ENCODE measurements around the gene TBX1.
A peak's percentile ranks its signal among the peaks of the same experiment; 100 is the strongest.
"Not testable (repeated sequence)": the region's sequence is repeated elsewhere in the genome, so short reads cannot be mapped to it uniquely, and the experiment has no call there.

TBX1 gene

DNA sequence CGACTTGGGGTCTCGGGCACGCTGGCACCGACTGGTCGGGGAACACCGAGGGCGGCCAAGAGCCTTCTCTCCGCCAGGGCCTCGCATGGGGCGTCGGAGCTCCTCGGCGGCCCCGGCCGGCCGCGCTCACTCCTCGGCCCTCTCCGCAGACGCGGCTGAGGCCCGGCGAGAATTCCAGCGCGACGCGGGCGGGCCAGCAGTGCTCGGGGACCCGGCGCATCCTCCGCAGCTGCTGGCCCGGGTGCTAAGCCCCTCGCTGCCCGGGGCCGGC, 5.6 kb downstream of the TBX1 start:
- DNase-seq = no peak

DNA sequence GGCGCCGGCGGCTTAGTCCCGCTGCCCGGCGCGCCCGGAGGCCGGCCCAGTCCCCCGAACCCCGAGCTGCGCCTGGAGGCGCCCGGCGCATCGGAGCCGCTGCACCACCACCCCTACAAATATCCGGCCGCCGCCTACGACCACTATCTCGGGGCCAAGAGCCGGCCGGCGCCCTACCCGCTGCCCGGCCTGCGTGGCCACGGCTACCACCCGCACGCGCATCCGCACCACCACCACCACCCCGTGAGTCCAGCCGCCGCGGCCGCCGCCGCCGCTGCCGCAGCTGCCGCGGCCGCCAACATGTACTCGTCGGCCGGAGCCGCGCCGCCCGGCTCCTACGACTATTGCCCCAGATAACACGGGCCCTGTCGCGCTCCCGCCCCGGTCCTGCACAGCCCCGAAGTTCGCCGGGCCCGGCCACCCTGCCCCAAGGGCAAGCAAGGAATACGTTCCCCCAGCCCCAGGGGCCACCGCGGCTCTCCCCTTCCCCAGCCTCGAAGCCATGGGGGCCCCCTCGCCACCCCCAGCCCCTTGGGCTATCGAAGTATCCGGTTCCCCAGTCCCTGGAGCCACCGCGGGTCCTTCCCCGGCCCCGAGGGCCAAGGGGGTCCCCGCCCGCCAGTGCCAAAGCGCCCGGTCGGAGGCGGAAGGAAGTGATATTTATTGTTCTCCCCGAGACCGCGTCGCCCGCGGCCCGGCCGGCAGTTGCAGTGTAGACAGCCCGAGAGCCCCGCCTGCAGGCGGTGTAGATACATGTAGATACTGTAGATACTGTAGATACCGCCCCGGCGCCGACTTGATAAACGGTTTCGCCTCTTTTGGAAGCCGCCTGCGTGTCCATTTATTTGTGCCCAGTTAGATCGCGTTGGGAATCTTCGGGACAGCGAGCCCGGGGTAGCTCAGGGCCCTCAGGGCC, 6.2 kb downstream of the TBX1 start:
- no peak for DNase-seq

DNA sequence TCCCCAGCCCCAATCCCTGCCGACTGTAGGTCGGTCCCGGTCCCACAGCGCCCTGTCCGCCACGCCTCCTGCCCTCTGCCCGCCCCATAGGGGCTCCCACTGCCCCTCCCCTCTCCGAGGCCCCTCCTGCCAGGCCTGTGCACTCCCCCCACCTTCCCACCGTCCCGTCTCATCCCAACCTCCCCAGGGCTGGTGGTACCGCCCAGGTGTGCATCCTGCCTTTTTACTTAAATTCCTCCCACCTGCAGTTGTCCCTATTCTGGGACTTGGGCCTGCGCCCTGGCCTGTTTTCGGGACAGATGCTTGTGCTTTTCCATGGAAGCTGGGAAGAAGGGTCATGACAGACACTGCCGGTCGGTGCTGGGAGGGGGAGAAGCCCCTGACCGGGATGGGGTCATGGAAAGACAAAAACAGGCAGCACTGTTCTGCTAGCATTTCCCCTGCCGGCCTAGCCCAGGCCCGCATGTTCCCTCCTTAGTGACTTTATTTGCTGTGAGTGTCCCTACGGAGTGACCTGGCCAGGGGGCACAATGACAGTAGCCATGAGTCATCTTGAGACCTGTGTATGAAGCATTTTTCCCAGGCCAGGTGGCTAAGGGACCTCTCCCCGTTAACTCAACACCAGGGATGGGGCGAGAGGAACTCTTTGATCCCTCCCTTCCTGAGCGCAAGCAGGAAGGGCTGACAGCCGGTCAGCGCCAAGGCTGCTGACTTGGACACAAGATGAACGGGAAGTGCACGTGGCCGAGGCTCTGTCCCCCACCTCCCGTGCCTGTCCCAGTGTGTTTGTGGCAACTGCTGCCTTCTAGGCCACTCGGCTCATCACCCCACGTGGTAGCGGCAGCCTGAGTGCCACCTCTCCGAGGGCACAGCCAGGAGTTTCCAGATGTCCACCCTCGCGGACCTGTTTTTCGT, 7.1 kb downstream of the TBX1 start:
- DNase-seq = no peak

DNA sequence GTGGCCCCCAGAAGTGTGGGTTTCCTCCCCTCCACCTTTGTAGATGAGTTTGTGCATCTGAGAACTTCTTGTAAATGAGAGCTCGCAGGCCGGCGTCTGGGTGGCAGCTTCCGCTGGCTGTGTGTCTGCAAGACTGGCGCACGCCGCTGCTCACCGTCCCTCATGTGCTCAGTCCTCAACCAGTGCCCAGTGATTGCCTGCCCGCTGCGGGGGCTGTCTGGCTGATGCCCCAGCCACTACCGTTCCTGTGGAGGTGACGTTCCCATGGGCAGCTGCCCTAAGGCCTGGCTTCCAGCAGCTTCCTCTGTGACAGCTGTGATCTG, 8.8 kb downstream of the TBX1 start:
- DNase-seq = no peak

DNA sequence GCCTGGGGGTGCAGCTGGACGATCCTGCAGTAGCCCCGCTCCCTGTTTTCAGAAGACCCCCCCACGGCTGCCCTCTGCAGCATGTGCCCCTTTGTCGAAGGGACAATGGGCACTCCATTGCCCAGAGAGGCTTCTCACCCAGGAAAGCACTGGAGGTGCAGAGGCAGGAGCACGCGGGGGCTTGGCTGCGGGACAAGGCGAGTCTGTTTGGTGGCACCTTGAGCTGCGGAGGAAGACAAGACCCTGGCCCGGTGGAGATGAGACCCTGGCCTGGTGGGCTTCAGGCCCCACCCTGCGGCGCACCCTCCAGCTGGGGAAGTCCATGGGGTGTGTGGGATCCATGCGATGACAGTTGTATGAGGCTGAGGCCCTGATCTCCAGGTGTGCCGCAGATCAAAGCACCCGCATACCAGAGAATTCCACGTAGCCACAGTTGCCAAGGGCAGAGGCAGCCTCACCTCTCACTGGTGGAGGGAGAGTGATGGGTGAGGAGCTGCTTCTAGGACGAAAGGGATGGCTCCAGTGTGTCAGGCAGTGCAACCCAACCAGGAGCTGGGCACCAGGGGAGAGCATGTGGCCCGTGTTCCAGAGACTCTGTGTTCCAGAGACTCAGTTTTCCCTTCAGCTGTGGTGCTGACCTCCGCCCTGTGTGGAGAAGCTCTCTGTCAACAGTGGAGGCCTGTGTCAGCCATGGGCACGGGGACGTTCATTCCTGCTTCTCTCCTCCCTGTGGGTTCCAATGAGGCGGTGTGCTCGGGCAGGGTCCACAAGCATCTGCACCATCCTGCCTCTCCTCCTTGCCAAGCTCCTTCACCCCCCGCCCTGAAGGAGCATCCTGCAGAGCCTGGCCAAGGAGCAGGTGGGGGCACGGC, 10.0 kb downstream of the TBX1 start:
- DNase-seq = no peak

DNA sequence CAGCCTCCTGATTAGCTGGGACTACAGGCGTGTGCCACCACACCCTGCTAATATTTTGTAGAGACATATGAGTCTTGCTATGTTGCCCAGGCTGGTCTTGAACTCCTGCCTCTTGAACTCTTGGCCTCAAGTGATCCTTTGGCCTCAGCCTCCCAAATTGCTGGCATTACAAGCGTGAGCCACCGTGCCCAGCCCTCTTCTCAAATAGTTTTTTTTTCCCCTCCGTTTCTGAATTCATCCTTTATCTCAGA, 11.8 kb downstream of the TBX1 start:
- DNase-seq = no peak

DNA sequence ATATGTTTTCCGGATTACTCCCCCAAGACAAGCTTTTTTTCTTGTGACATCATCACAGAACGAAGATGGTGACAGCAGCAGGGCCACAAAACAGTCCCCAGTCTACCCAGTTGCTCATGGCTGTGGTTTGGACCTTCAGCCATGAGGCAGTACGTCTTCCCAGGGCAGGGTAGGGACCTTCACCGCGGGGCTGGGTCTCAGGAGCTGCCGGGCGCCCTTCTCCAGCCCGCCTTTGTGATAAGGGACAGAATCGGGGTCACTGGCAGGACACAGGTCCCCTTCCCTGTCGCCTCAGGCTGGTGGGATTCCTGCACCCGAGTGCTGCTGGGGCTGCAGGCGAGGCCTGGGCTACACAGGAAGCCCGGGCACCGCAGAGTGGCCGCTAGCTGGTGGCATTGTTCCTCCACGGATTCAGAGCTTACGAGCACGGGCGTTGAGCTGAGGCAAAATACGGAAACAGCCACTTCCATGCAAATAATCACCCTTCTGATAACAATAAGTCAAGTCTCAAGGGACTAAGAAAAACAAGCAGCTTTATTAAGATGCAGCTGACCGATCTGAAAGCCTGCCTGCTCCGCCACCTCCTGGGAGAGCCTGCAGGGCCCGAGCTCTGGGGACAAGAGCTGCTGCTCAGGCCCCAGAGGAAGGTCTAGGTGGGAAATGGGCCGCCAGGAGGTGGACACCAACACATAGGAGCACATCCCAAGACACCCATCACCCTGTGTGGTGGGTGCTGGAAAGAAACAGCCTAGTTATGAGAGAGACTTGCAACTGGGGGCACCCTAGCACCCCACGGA, 12.3 kb downstream of the TBX1 start:
- DNase-seq = peak; percentile 70

DNA sequence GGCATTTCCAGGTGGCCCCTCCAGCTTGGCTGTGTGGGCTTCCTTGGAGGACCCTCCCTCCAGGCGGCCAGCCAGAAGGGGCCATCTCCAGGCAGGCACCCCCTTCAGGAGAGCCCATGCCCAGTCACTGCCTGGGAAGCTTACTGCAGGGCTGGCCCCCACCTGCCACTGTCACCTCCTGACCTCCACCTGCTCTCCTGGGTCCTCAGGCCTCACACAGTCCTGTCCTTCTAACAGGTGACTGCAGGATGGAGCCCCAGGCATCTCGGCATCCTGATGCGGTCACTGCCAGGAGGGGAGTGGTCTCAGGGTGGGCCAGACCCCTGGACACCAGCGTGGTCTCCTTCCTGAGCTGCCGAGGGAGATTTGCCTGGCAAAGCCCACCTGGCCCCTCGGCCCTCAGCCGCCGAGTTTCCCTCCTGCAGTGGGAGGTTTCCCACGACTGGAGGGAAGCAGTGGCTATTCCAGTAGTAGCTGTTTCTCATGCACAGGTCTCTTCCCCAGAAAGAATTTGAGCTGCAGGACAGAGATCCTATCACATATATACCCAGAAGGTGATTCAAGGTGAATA, 13.0 kb downstream of the TBX1 start:
- no peak for DNase-seq

DNA sequence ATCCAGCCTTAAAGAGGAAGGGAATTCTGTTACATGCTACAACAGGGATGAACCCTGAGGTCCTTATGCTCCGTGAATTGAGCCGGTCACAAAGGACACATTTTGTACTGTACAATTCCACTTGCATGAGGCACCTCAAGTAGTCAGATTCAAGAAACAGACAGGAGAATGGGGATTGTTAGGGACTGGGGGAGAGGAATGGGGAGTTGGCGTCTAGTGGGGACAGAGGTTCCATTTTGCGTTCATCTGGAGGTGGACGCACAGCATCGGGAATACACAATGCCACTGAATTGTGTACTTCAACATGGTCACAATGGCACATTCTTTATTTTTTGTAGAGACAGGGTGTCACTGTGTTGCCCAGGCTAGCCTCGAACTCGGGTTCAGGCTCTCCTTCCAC, 14.1 kb downstream of the TBX1 start:
- DNase-seq = no peak

DNA sequence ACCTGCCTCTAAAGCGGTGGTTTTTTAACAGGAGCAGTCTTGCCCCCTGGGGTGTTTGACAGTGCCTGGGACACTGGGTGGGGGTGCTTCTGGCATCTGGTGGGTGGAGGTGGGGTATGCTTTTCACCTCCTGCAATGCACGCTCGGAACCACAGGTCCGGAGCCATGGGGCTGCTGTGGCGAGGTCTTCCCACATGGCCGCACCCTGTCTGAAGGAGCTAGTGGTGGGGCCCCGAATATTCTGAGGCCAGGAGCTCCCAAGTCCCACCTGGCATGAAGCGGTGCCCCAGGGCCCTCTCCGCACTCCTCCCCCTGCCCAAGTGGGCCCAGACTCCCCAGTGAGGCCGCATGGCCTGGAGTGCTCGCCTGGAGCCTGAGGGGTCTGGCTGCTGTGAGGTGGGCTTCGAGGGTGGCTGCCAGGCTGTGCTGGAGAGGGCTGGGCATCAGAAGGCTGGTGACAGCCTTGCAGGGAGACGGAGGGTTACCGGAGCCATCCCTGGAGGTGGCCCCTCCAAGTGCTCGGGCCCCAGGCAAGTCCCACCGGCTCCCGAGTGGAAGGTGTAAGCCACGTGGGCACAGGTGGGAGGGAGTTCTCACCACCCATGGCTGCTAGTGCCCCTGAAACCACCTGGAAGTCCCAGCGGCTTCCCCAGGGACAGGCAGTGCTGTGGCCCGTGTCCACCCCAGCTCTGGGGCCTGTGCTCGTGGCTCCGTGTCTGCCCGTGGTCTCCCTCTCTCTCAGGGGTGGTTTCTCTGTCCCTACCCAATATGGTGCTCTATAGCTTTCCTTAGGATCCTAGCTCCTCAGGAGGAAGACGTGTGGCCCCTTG, 15.1 kb downstream of the TBX1 start:
- no peak for DNase-seq

DNA sequence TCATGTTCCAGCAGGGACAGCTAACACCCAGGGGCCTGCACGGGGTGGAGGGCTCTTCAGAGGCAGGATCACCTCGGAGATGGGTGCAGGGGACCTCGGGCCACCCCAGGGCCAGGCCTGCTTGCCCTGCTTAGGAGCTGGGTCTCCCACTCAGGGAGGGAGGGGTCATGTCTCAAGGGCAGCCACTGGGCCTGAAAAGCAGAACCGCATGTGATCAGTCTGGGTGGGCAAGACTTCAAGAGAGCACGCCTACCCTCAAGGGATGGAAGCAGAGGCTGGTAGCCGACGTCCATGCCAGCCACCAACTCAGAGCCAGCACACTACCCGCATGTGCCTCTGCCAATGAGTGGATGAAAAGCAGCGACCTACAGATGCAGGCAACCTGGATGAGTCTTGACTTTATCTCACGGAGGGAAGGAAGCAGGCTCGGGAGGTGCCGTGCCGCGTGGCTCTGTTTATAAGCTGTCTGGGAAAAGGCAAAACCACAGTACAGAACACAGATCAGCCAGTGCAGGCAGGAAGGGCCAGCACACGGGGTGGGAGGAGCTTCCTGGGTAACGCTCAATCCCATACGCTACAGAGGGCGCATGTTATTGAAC, 16.0 kb downstream of the TBX1 start:
- DNase-seq = no peak

DNA sequence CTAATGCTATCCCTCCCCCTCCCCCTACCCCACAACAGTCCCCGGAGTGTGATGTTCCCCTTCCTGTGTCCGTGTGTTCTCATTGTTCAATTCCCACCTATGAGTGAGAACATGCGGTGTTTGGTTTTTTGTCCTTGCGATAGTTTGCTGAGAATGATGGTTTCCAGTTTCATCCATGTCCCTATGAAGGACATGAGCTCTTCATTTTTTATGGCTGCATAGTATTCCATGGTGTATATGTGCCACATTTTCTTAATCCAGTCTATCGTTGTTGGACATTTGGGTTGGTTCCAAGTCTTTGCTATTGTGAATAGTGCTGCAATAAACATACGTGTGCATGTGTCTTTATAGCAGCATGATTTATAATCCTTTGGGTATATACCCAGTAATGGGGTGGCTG, 16.6 kb downstream of the TBX1 start:
- not testable (repeated sequence) for DNase-seq

DNA sequence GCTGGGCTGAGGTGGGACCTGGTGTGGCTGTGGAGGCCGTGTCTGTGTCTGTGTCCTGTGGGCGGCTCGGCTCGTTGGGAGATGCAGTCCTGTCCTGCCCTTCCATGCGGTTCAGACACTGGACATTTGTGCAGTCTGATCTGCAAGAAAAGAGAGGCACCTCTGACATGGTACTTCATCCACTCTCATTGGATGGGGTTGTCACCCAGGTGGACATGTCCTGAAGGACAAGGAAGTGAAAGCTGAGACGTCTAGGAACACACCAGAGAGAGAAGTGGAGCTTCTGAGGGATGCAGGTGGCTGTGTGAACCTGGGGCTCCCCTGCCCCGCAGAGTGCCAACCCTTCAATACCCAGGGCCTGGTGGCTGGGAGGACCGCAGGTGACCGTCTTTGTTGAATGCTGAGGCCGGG, 18.4 kb downstream of the TBX1 start:
- no peak for DNase-seq

DNA sequence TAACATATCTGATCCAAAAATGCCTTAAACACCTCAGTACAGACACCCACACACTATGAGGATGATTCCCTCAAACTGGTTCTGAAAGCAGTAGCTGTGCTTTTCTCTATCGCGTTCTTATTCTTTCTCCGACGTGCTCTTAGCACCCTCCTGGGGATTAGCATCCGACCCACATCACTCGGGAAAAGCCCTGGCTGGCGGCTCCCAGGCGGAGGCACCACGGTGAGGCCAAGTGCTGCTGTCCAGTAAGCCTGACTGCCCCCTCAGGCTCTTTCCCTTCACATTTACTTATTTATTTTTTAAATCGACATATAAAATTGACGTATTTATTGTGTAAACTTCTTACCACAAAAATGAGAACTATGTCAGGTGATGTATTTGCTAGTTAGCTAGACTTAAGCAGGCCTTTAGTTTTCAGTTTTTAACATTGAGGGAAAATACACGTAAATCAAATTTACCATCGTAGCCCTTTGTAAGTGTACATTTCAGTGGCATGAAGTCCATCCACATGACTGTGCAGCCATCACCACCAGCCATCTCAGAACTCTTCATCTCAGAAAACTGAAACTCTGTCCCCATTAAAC, 19.2 kb downstream of the TBX1 start:
- no peak for DNase-seq

DNA sequence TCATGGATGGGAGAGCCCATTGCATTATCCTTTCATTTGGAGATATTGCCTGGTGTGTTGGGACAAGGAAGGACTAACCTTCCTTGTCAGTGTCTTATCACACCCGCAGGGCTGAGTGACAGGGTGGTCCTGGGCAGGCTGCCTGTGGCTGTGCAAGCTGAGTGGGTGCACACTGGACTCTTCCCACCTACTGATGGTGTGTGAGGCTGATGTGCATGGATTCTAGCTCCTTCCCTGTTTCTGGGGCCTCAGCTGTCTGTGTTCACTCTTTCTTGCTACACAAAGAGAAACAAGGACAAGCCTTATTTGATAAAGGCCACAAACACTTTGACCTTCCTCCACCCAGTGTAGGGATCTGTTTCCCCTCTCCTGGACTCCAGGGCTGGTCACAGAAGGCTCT, 22.0 kb downstream of the TBX1 start:
- no peak for DNase-seq

DNA sequence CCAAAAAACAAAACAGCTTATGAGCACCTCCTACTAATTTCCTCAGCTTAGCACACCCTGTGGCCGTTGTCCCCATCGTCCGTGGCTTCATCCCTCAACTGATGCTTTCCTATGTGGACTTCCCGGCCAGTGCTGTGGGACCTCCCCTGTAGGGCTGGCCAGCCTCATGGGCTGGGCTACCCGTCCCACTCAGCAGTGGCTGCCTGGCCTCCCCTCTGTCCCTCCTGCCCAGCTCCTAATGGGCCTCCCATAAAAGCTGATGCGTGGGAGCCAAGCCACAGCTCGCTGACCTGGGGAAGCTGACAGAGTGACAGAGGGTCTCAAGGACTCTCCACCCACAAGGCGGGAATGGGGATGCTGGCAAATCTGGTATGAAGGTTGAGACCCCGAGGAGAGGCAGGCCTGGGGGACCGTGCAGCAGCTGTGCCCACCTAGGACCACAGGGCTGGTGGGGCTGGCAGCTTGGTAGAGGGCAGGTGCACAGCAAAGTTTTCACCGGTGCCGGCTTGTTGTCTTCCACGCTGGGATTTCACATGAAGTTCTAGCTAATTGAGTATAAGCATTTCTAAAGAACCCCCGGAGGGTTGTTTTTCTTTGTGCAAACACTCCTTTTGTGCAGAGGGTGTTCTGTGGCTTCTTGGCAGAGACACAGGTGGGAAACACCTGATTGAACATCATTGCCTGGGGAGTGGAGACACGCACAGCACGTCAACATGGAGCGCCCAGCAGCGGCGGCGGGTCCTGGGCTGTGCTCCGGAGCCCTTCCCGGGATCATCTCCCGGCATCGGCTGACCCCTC, 23.2 kb downstream of the TBX1 start:
- no peak for DNase-seq

DNA sequence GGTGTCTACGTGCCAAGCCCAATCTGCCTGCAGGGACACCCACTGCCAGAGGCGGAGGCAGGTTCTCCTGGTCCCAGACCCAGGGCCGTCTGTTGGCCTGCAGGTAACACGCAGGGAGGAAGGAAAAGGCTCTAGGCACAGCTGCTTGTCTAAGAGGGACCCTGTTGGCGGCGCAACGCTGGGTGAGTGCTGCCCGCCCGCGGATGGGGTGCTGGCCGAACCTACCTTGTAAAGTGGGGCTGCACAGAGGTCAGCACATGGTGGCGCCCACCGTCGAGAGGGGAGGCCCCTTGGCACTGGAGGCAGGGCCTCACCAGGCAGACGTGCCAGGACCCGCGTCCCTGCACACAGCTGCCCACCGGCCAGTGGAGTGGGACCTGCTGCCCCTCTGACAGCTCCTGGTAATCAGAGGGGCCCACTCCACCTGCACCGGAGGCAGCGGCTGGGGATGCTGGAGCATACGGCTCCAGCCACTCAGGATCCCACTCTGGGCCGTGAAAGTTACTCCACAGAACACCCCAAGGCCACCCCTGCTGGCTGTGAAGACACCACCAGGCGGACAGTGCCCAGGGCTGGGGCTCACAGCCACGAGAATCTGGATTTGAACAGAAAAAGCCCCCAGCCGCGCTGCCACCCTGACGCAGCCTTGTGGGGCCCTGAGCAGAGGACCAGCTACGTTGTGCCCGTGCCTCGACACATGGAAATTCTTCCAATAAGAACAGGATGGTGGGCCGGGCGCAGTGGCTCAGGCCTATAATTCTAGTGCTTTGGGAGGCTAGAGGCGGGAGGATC, 24.0 kb downstream of the TBX1 start:
- DNase-seq = no peak

DNA sequence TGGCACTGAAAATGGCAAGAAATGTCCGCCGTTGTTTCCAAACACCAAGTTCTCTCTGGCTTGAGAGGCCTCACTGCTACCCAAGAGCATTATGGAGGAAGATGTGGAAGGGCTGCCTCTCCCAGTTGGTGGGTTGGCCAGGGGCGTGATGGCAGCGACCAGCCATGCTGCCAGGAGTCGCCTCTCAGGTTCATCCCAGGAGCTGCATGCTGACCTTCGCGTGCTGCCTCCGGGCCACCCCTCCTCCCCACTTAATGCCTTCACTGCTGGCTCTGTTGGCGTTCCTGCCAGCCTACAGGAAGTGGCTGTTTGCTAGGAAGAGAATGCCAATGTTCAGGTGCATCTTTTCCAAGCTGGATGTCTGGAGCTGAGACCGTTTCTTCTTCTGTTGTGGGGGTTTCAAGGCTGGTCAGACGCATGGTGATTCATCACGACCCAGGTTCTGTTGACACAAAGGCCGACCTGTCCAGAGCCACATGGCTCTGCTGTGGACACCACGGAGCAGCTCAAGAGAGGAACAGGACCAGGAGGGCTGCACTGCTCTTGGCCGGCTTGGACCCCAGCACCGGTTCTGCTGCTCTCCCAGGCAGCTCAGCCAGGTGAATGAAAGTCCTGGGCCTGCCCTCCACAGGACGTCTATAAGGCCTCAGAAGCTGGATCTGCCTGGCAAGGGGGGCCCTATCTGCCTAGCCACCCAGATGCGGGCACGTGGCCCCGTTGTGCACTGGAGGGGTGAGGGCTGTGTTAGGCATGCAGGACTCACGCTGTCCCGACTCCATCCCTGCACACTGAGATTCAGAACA, 25.1 kb downstream of the TBX1 start:
- no peak for DNase-seq
